ENCODE results near the gene SNX10. TPM values are rescaled to one million over a fixed set of nuclear protein-coding genes. Genes with fewer than 3 reads are reported as not detected.

The SNX10 gene
- total and polyA plus RNA-seq, 2 of the 4 experiments (the other 2 are of a cell fraction) = not detected

Other genes with a start within 250 kb of the SNX10 start
- 37.8 and 43.2 TPM in 2 replicates for gene NFE2L3, start 139.7 kb upstream of the SNX10 start, total RNA-seq (2012; rRNA removed)
- 22.8 and 28.0 TPM in 2 replicates for gene NFE2L3, start 139.7 kb upstream of the SNX10 start, polyA plus RNA-seq (2012; rRNA removed)
- 49.3 and 118 TPM in 2 replicates for gene HNRNPA2B1, start 91.1 kb upstream of the SNX10 start, total RNA-seq (2012; rRNA removed)
- gene HNRNPA2B1, start 91.1 kb upstream of the SNX10 start, polyA plus RNA-seq (2012; rRNA removed) = 417 and 515 TPM in 2 replicates
- gene CBX3, start 90.1 kb upstream of the SNX10 start, total RNA-seq (2012; rRNA removed) = 38.2 and 85.0 TPM in 2 replicates
- 65.6 and 76.5 TPM in 2 replicates for gene CBX3, start 90.1 kb upstream of the SNX10 start, polyA plus RNA-seq (2012; rRNA removed)

Data from IMR-90 (cell line).